CD8-positive, alpha-beta memory T cell (primary cell): Measurements from ENCODE around the gene IDH2. TPM values are rescaled to one million over a fixed set of nuclear protein-coding genes. Genes with fewer than 3 reads are reported as not detected.

Source experiments
- CTCF ChIA-PET: fragments of 350-600 bp; sonication (Branson Sonifier 250); formaldehyde crosslinking; loops from one replicate; lab custom pipeline; 2021; ENCODE audit warnings: antibody characterized with exemption; lab: Charles Lee
- POLR2A ChIA-PET: fragments of 350-600 bp; sonication (Branson Sonifier 250); formaldehyde crosslinking; loops from one replicate; lab custom pipeline; 2021; ENCODE audit warnings: antibody characterized with exemption; lab: Charles Lee
- DNase-seq, 5 donors: peaks; one replicate each; pipeline versions ENCODE4 v3.0.0 to v3.0.0-alpha.2; 2020 to 2022; ENCODE audit warnings: mixed read lengths in 1 of 5
- H3K27ac ChIP-seq: one replicate; pipeline ENCODE4 v1.7.0; 2013; ENCODE audit warnings: low read depth, mild to moderate bottlenecking, low read length, moderate library complexity
- H3K27me3 ChIP-seq: 2 replicates; pipeline ENCODE4 v1.7.0; 2013; ENCODE audit warnings: low read length, mild to moderate bottlenecking; ENCODE audit not compliant: insufficient read depth, poor library complexity, severe bottlenecking
- H3K36me3 ChIP-seq: 2 replicates; pipeline ENCODE4 v1.7.0; 2013; ENCODE audit warnings: mild to moderate bottlenecking, low read length, moderate library complexity; ENCODE audit not compliant: insufficient read depth
- H3K4me1 ChIP-seq: 2 replicates; pipeline ENCODE4 v1.7.0; 2013; ENCODE audit warnings: mild to moderate bottlenecking, low read length, moderate library complexity; ENCODE audit not compliant: insufficient read depth
- H3K4me3 ChIP-seq: 2 replicates; pipeline ENCODE4 v1.7.0; 2013; ENCODE audit warnings: mild to moderate bottlenecking, low read length
- H3K9me3 ChIP-seq: 2 replicates; pipeline ENCODE4 v1.7.0; 2013; ENCODE audit warnings: mild to moderate bottlenecking, low read length
- H3K27ac Mint-ChIP-seq, 8 donors: one replicate each; pipeline ENCODE4 v1.8.0; 2020 to 2021; ENCODE audit warnings: mixed read lengths in 8 of 8, mild to moderate bottlenecking in 6 of 8, inconsistent platforms in 3 of 8, moderate library complexity in 3 of 8
- H3K27me3 Mint-ChIP-seq, 2 donors: one replicate each; pipeline ENCODE4 v1.8.0; 2020 to 2021; ENCODE audit warnings: mixed read lengths in 2 of 2, mild to moderate bottlenecking in 1 of 2, moderate library complexity in 1 of 2
- H3K36me3 Mint-ChIP-seq, 3 donors: one replicate each; pipeline ENCODE4 v1.8.0; 2020 to 2021; ENCODE audit warnings: mixed read lengths in 3 of 3, inconsistent platforms in 1 of 3, mild to moderate bottlenecking in 1 of 3
- H3K4me1 Mint-ChIP-seq, 3 donors: one replicate each; pipeline ENCODE4 v1.8.0; 2020 to 2021; ENCODE audit warnings: mixed read lengths in 3 of 3, inconsistent platforms in 1 of 3, mild to moderate bottlenecking in 1 of 3
- H3K4me3 Mint-ChIP-seq, 7 donors: one replicate each; pipeline ENCODE4 v1.8.0; 2020 to 2021; ENCODE audit warnings: mixed read lengths in 7 of 7, mild to moderate bottlenecking in 6 of 7, moderate library complexity in 4 of 7, inconsistent platforms in 2 of 7
- H3K9me3 Mint-ChIP-seq, 5 donors: one replicate each; pipeline ENCODE4 v1.8.0; 2020 to 2022; ENCODE audit warnings: mixed read lengths in 5 of 5, mild to moderate bottlenecking in 3 of 5, moderate library complexity in 2 of 5, inconsistent platforms in 1 of 5
- polyA plus RNA-seq: library from polyadenylated mRNA; unstranded; fragments of 300-500 nt; fragmentation: Illumina TruSeq; gene quantifications from one replicate; pipeline ENCODE4 v1.2.3, GENCODE V29; 2021
- total RNA-seq, 2 experiments: library from RNA; stranded (reverse); gene quantifications; one replicate each; pipeline ENCODE4 v1.2.3, GENCODE V29; 2021

Gene IDH2
- total and polyA plus RNA-seq, 3 experiments from 2014 or later, result 72.8 to 148 (median 73.8) TPM

GRCh38 chr15:90126596-90127435 is 24.5 kb upstream of the IDH2 start:
- no peak overlapping the region for H3K4me3 Mint-ChIP-seq
- DNase-seq, result no peak
- POLR2A ChIA-PET, result interaction anchor here (0.6 kb wide), 1 partner anchor 45 kb away, joined by 18 read pairs; no protein-coding TSS in a partner anchor
- Histone ChIP-seq H3K9me3 (no peaks in the 10 kb centered on the region), H3K27me3 (no peaks in the 10 kb centered on the region), H3K4me1 (no peaks in the 10 kb centered on the region), H3K4me3 (no peak overlapping the region), H3K36me3 (no peaks in the 10 kb centered on the region), H3K27ac (no peak overlapping the region)
- no peaks in the 10 kb centered on the region for H3K9me3 Mint-ChIP-seq
- no peaks in the 10 kb centered on the region for H3K36me3 Mint-ChIP-seq
- no peak overlapping the region for H3K27ac Mint-ChIP-seq
- H3K27me3 Mint-ChIP-seq, result peaks cover 4 to 12% of the 10 kb centered on the region in 2 donors
- no peaks in the 10 kb centered on the region for H3K4me1 Mint-ChIP-seq
- CTCF ChIA-PET, result interaction anchor here (1.4 kb wide), 1 partner anchor 17 kb away, joined by 4 read pairs; no protein-coding TSS in a partner anchor

GRCh38 chr15:90126022-90126421 is 23.8 kb upstream of the IDH2 start:
- Mint-ChIP-seq H3K27me3 (peaks cover 4 to 12% of the 10 kb centered on the region in 2 donors), H3K9me3 (no peaks in the 10 kb centered on the region), H3K27ac (no peak overlapping the region), H3K4me1 (no peaks in the 10 kb centered on the region), H3K4me3 (no peak overlapping the region), H3K36me3 (no peaks in the 10 kb centered on the region)
- no peak overlapping the region for H3K4me3 ChIP-seq
- DNase-seq, result no peak
- H3K36me3 ChIP-seq, result no peaks in the 10 kb centered on the region
- no peaks in the 10 kb centered on the region for H3K27me3 ChIP-seq
- no peak overlapping the region for H3K27ac ChIP-seq
- no peaks in the 10 kb centered on the region for H3K9me3 ChIP-seq
- CTCF ChIA-PET, result interaction anchor here (1.4 kb wide), 1 partner anchor 18 kb away, joined by 4 read pairs; no protein-coding TSS in a partner anchor
- H3K4me1 ChIP-seq, result no peaks in the 10 kb centered on the region
- POLR2A ChIA-PET, result interaction anchor here (0.6 kb wide), 1 partner anchor 46 kb away, joined by 18 read pairs; no protein-coding TSS in a partner anchor

- CTCF ChIA-PET, result no interaction called here
- Histone ChIP-seq H3K4me3 (no peak overlapping the region), H3K36me3 (no peaks in the 10 kb centered on the region), H3K27ac (no peak overlapping the region), H3K9me3 (no peaks in the 10 kb centered on the region), H3K27me3 (no peaks in the 10 kb centered on the region), H3K4me1 (no peaks in the 10 kb centered on the region)
- POLR2A ChIA-PET, result no interaction called here
- Mint-ChIP-seq H3K36me3 (no peaks in the 10 kb centered on the region), H3K9me3 (no peaks in the 10 kb centered on the region), H3K4me1 (no peaks in the 10 kb centered on the region), H3K27me3 (peaks cover 5 to 12% of the 10 kb centered on the region in 2 donors), H3K27ac (no peak overlapping the region), H3K4me3 (no peak overlapping the region)
- no peak for DNase-seq
Measured at GRCh38 chr15:90124507-90124906, 22.2 kb upstream of the IDH2 start.

- ChIA-PET POLR2A (no interaction called here), CTCF (interaction anchor here (0.5 to 0.7 kb wide), 2 partner anchors 34 to 47 kb away, joined by 3 read pairs; no protein-coding TSS in a partner anchor)
- no peaks in the 10 kb centered on the region for H3K36me3 ChIP-seq
Measured at GRCh38 chr15:90121086-90121485, 18.8 kb upstream of the IDH2 start.

GRCh38 chr15:90119367-90119766 is 17.1 kb upstream of the IDH2 start:
- DNase-seq, result no peak
- H3K4me3 ChIP-seq, result no peak overlapping the region
- H3K9me3 Mint-ChIP-seq, result peaks cover 4 to 7% (median 5%) of the 10 kb centered on the region in 5 donors
- no peak overlapping the region for H3K4me3 Mint-ChIP-seq
- H3K27ac ChIP-seq, result no peak overlapping the region
- peaks cover 0 to 3% of the 10 kb centered on the region in 2 donors for H3K27me3 Mint-ChIP-seq
- peaks cover 0 to 8% (median 0%) of the 10 kb centered on the region in 3 donors for H3K36me3 Mint-ChIP-seq
- no peaks in the 10 kb centered on the region for H3K4me1 ChIP-seq
- no peaks in the 10 kb centered on the region for H3K27me3 ChIP-seq
- H3K4me1 Mint-ChIP-seq, result no peaks in the 10 kb centered on the region
- ChIA-PET POLR2A (no interaction called here), CTCF (interaction anchor here (0.6 kb wide), 1 partner anchor 407 kb away, joined by 4 read pairs; no protein-coding TSS in a partner anchor)
- peak overlapping the region in 1 of 8 donors; percentile 43 for H3K27ac Mint-ChIP-seq
- H3K9me3 ChIP-seq, result peaks cover 3% of the 10 kb centered on the region
- H3K36me3 ChIP-seq, result no peaks in the 10 kb centered on the region

More at GRCh38 chr15:90121086-90121485, 18.8 kb upstream of the IDH2 start:
- Mint-ChIP-seq H3K4me3 (no peak overlapping the region), H3K4me1 (no peaks in the 10 kb centered on the region), H3K27me3 (peaks cover 0 to 2% of the 10 kb centered on the region in 2 donors), H3K9me3 (no peaks in the 10 kb centered on the region), H3K27ac (no peak overlapping the region), H3K36me3 (peaks cover 0 to 4% (median 0%) of the 10 kb centered on the region in 3 donors)
- Histone ChIP-seq H3K9me3 (no peaks in the 10 kb centered on the region), H3K4me3 (no peak overlapping the region), H3K27ac (no peak overlapping the region), H3K4me1 (no peaks in the 10 kb centered on the region), H3K27me3 (no peaks in the 10 kb centered on the region)
- no peak for DNase-seq

- H3K9me3 Mint-ChIP-seq, result peaks cover 11 to 16% (median 11%) of the 10 kb centered on the region in 5 donors
- H3K4me1 Mint-ChIP-seq, result no peaks in the 10 kb centered on the region
- ChIA-PET CTCF (no interaction called here), POLR2A (no interaction called here)
- no peak overlapping the region for H3K27ac Mint-ChIP-seq
- H3K4me3 ChIP-seq, result no peak overlapping the region
- peaks cover 5% of the 10 kb centered on the region for H3K9me3 ChIP-seq
- H3K27me3 ChIP-seq, result no peaks in the 10 kb centered on the region
- DNase-seq, result no peak
- no peak overlapping the region for H3K27ac ChIP-seq
- no peaks in the 10 kb centered on the region for H3K4me1 ChIP-seq
- H3K4me3 Mint-ChIP-seq, result no peak overlapping the region
- peaks cover 0 to 4% of the 10 kb centered on the region in 2 donors for H3K27me3 Mint-ChIP-seq
- H3K36me3 ChIP-seq, result no peaks in the 10 kb centered on the region
- peaks cover 0 to 15% (median 0%) of the 10 kb centered on the region in 3 donors for H3K36me3 Mint-ChIP-seq
Measured at GRCh38 chr15:90115783-90116182, 13.5 kb upstream of the IDH2 start.

GRCh38 chr15:90114451-90114901 is 12.2 kb upstream of the IDH2 start:
- Mint-ChIP-seq H3K36me3 (peaks cover 0 to 15% (median 0%) of the 10 kb centered on the region in 3 donors), H3K27me3 (peaks cover 0 to 4% of the 10 kb centered on the region in 2 donors), H3K9me3 (peaks cover 11 to 16% (median 11%) of the 10 kb centered on the region in 5 donors), H3K27ac (no peak overlapping the region), H3K4me1 (no peaks in the 10 kb centered on the region), H3K4me3 (no peak overlapping the region)
- no peaks in the 10 kb centered on the region for H3K27me3 ChIP-seq
- no peaks in the 10 kb centered on the region for H3K36me3 ChIP-seq
- peaks cover 5% of the 10 kb centered on the region for H3K9me3 ChIP-seq
- H3K27ac ChIP-seq, result no peak overlapping the region
- CTCF ChIA-PET, result no interaction called here
- POLR2A ChIA-PET, result no interaction called here
- H3K4me3 ChIP-seq, result no peak overlapping the region
- no peaks in the 10 kb centered on the region for H3K4me1 ChIP-seq
- no peak for DNase-seq

GRCh38 chr15:90113166-90113565 is 10.9 kb upstream of the IDH2 start:
- Histone ChIP-seq H3K9me3 (peaks cover 5% of the 10 kb centered on the region), H3K27me3 (no peaks in the 10 kb centered on the region), H3K27ac (no peak overlapping the region), H3K4me1 (no peaks in the 10 kb centered on the region), H3K36me3 (no peaks in the 10 kb centered on the region), H3K4me3 (no peak overlapping the region)
- ChIA-PET POLR2A (no interaction called here), CTCF (no interaction called here)
- Mint-ChIP-seq H3K4me3 (no peak overlapping the region), H3K9me3 (peaks cover 11 to 16% (median 11%) of the 10 kb centered on the region in 5 donors), H3K27ac (peak overlapping the region in 1 of 8 donors; percentile 90), H3K27me3 (peaks cover 0 to 4% of the 10 kb centered on the region in 2 donors), H3K36me3 (peaks cover 0 to 15% (median 0%) of the 10 kb centered on the region in 3 donors), H3K4me1 (no peaks in the 10 kb centered on the region)
- no peak for DNase-seq
